BJ (cell line): Measurements from ENCODE around the gene STX18. TPM values are rescaled to one million over a fixed set of nuclear protein-coding genes. Genes with fewer than 3 reads are reported as not detected.
"Not testable (repeated sequence)": the region's sequence is repeated elsewhere in the genome, so short reads cannot be mapped to it uniquely, and the experiment has no call there.

Experiments
- CTCF ChIA-PET: fragments of 350-600 bp; formaldehyde crosslinking; extraction: SDS; loops from one replicate; lab custom pipeline; 2021; ENCODE audit warnings: antibody characterized with exemption, inconsistent platforms; lab: Yijun Ruan, JAX
- POLR2A ChIA-PET: fragments of 300-600 bp; sonication (Branson Sonifier 250); formaldehyde crosslinking; extraction: SDS; loops from one replicate; lab custom pipeline; 2021; ENCODE audit warnings: antibody characterized with exemption; lab: Charles Lee
- DNase-seq: peaks from one replicate; pipeline ENCODE4 v3.0.0-alpha.2; 2011; ENCODE audit warnings: low read depth
- H3K27me3 ChIP-seq: 2 replicates; pipeline ENCODE4 v1.6.0; 2011; ENCODE audit warnings: low read length; ENCODE audit not compliant: control insufficient read depth, insufficient read depth
- H3K36me3 ChIP-seq: 2 replicates; pipeline ENCODE4 v1.5.1; 2011; ENCODE audit warnings: low read length; ENCODE audit not compliant: control insufficient read depth, insufficient read depth
- H3K4me3 ChIP-seq: 2 replicates; pipeline ENCODE4 v1.5.1; 2011; ENCODE audit warnings: low read depth, mild to moderate bottlenecking, control low read depth, low read length
- polyA plus RNA-seq: library from polyadenylated mRNA; depleted of rRNA; stranded (reverse); fragments of >200 nt; gene quantifications from 2 replicates; pipeline ENCODE4 v1.2.3, GENCODE V29; 2011
- TF ChIP-seq, protein P1 (sequence below): IDR thresholded peaks from 2 replicates; pipeline ENCODE4 v1.5.1; 2011; ENCODE audit warnings: low read depth, mild to moderate bottlenecking, control low read depth, inconsistent platforms, low read length, moderate library complexity; ENCODE audit not compliant: insufficient read depth

The STX18 gene
- polyA plus RNA-seq, 1 experiment, result 35.6 TPM

DNA sequence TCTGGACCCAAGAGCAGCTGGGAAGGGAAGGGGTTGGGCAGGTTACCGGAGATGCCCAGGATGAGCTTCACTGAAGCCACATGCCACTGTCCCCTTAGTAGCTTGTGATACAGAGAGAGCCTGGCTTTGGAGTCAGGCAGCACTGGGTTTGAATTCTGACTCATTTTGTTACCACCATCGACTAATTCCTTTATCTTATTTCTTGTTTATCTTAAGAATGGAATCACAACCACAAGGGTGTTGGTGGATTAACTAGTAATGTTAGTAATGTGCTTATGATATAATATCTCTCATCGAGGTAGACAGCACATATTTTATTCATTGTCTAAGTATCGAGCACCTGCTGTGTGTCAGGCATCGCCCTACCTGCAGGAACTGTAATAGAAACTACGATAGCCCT is 17.7 kb upstream of the STX18 start:
- ChIA-PET POLR2A (no interaction called here), CTCF (interaction anchor here (0.9 kb wide), 1 partner anchor 13 kb away, joined by 3 read pairs; no protein-coding TSS in a partner anchor)
- H3K27me3 ChIP-seq, result no peaks in the 10 kb centered on the region
- H3K4me3 ChIP-seq, result no peak overlapping the region
- TF ChIP-seq, protein P1, sequence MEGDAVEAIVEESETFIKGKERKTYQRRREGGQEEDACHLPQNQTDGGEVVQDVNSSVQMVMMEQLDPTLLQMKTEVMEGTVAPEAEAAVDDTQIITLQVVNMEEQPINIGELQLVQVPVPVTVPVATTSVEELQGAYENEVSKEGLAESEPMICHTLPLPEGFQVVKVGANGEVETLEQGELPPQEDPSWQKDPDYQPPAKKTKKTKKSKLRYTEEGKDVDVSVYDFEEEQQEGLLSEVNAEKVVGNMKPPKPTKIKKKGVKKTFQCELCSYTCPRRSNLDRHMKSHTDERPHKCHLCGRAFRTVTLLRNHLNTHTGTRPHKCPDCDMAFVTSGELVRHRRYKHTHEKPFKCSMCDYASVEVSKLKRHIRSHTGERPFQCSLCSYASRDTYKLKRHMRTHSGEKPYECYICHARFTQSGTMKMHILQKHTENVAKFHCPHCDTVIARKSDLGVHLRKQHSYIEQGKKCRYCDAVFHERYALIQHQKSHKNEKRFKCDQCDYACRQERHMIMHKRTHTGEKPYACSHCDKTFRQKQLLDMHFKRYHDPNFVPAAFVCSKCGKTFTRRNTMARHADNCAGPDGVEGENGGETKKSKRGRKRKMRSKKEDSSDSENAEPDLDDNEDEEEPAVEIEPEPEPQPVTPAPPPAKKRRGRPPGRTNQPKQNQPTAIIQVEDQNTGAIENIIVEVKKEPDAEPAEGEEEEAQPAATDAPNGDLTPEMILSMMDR, result no peak
- no peaks in the 10 kb centered on the region; the same call in 1 of the 2 replicates for H3K36me3 ChIP-seq
- DNase-seq, result no peak

GRCh38 chr4:4558881-4559280 is 17.0 kb upstream of the STX18 start:
- POLR2A ChIA-PET, result no interaction called here
- Histone ChIP-seq H3K27me3 (no peaks in the 10 kb centered on the region), H3K4me3 (no peak overlapping the region), H3K36me3 (no peaks in the 10 kb centered on the region; the same call in 1 of the 2 replicates)
- TF ChIP-seq, protein P1, result no peak
- CTCF ChIA-PET, result interaction anchor here (0.9 kb wide), 1 partner anchor 14 kb away, joined by 3 read pairs; no protein-coding TSS in a partner anchor
- DNase-seq, result no peak

- H3K27me3 ChIP-seq, result no peaks in the 10 kb centered on the region
- no peaks in the 10 kb centered on the region for H3K36me3 ChIP-seq
- POLR2A ChIA-PET, result interaction anchor here (1.3 kb wide), 1 partner anchor 13 kb away, joined by 7 read pairs; no protein-coding TSS in a partner anchor
- DNase-seq, result peak; percentile 90
- TF ChIP-seq, protein P1, result no peak
- CTCF ChIA-PET, result interaction anchor here (0.7 to 3.5 kb wide), 7 partner anchors 14 to 113 kb away, joined by 3 to 14 read pairs (median 6); no protein-coding TSS in a partner anchor
- no peak overlapping the region for H3K4me3 ChIP-seq
Measured at GRCh38 chr4:4555916-4556315, 14.1 kb upstream of the STX18 start.

DNA sequence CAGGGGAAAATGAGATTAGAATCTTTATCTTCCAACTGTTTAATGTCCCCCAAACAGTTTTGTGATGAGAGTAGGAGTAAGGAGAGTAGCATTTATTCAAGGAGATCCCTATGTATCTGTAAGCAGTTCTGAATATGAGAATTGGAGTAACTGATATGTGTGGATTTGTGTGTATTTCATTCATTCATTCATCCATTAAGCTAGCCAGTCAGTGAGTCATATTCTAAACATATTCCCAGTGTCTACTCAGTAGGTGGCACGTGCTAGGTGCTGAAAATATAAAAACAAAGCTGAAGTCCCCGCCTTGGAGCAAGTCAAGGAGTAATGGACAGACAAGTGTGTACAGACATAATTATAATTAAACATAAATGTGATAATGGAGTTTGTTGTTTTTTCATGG is 12.4 kb upstream of the STX18 start:
- TF ChIP-seq, protein P1, result no peak
- Histone ChIP-seq H3K27me3 (no peaks in the 10 kb centered on the region), H3K4me3 (no peak overlapping the region), H3K36me3 (no peaks in the 10 kb centered on the region)
- POLR2A ChIA-PET, result no interaction called here
- CTCF ChIA-PET, result interaction anchor here (1.4 to 3.5 kb wide), 4 partner anchors 21 to 73 kb away, joined by 3 to 14 read pairs (median 7); no protein-coding TSS in a partner anchor
- no peak for DNase-seq

DNA sequence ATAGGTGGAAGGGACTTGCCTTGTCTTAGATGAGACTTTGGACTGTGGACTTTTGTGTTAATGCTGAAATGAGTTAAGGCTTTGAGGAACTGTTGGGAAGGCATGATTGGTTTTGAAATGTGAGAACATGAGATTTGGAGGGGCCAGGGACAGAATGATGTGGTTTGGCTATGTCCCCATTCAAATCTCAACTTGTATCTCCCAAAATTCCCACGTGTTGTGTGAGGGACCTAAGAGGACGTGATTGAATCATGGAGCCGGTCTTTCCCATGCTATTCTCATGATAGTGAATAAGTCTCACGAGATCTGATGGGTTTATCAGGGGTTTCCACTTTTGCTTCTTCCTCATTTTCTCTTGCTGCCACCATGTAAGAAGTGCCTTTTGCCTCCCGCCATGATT is 10.2 kb upstream of the STX18 start:
- H3K27me3 ChIP-seq, POLR2A ChIA-PET, CTCF ChIA-PET, H3K4me3 ChIP-seq, DNase-seq, H3K36me3 ChIP-seq: not testable (repeated sequence)

DNA sequence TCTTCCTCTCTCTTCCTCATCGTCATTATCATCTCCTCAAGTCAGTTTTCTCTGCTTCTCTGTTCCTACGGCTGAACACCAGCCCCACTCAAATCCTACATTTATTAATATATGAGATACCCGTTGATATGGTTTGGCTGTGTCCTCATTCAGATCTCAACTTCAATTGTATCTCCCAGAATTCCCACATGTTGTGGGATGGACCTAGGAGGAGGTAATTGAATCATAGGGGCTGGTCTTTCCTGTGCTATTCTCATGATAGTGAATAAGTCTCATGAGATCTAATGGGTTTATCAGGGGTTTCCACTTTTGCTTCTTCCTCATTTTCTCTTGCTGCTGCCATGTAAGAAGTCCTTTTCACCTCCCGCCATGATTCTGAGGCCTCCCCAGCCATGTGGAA is 8.3 kb upstream of the STX18 start:
- CTCF ChIA-PET, DNase-seq, POLR2A ChIA-PET, H3K27me3 ChIP-seq, H3K4me3 ChIP-seq, H3K36me3 ChIP-seq: not testable (repeated sequence)
